Measurements from ENCODE around the gene TTC32.
A peak's percentile ranks its signal among the peaks of the same experiment; 100 is the strongest.

TTC32 gene

DNA sequence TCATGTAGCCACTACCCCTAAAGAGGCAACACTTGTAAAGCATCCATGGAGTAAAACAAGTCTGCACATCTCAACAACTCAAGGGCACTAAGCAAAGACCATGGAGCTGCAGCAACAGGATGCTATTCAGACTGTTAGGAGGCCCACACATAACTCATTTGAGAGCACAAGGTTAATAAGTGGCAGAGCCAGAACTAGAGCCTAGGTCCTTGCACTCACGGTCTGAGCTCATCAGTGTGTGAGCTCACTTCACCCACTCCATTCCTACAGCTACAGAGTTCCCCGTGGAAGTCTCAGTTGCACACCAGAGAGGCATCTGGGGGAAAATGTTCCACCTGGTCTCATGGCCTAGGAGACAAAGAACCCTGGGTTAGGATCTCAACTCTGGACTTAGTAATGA, 35.0 kb downstream of the TTC32 start:
- Histone ChIP-seq H2AFZ (no peak overlapping the region), H3K9me3 (ENCODE audit: control insufficient read depth, low read length) (no peaks in the 10 kb centered on the region), H3K4me3 (ENCODE audit: low read depth, low read length) (no peak overlapping the region), H3K4me2 (ENCODE audit: low read length) (no peak overlapping the region), H3K9ac (no peak overlapping the region), H3K79me2 (no peaks in the 10 kb centered on the region), H3K27me3 (ENCODE audit: control insufficient read depth, insufficient read depth, low read length) (no peaks in the 10 kb centered on the region), H3K27ac (no peak overlapping the region), H3K4me1 (peaks cover 4% of the 10 kb centered on the region), H3K36me3 (ENCODE audit: control insufficient read depth, insufficient read depth, low read length) (no peaks in the 10 kb centered on the region)
- TF ChIP-seq, protein P1, sequence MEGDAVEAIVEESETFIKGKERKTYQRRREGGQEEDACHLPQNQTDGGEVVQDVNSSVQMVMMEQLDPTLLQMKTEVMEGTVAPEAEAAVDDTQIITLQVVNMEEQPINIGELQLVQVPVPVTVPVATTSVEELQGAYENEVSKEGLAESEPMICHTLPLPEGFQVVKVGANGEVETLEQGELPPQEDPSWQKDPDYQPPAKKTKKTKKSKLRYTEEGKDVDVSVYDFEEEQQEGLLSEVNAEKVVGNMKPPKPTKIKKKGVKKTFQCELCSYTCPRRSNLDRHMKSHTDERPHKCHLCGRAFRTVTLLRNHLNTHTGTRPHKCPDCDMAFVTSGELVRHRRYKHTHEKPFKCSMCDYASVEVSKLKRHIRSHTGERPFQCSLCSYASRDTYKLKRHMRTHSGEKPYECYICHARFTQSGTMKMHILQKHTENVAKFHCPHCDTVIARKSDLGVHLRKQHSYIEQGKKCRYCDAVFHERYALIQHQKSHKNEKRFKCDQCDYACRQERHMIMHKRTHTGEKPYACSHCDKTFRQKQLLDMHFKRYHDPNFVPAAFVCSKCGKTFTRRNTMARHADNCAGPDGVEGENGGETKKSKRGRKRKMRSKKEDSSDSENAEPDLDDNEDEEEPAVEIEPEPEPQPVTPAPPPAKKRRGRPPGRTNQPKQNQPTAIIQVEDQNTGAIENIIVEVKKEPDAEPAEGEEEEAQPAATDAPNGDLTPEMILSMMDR (IDR thresholded peaks at IDR 0.05), result no peak

- TF ChIP-seq, protein P1 (IDR thresholded peaks at IDR 0.05), result no peak
- Histone ChIP-seq H3K36me3 (ENCODE audit: control insufficient read depth, insufficient read depth, low read length) (no peaks in the 10 kb centered on the region), H3K79me2 (no peaks in the 10 kb centered on the region), H3K4me3 (ENCODE audit: low read depth, low read length) (no peak overlapping the region), H3K4me2 (ENCODE audit: low read length) (no peak overlapping the region), H3K27me3 (ENCODE audit: control insufficient read depth, insufficient read depth, low read length) (no peaks in the 10 kb centered on the region), H3K9ac (no peak overlapping the region), H3K27ac (no peak overlapping the region), H3K4me1 (peaks cover 4% of the 10 kb centered on the region), H3K9me3 (ENCODE audit: control insufficient read depth, low read length) (no peaks in the 10 kb centered on the region), H2AFZ (no peak overlapping the region)
Measured at GRCh38 chr2:19865151-19865550, 36.6 kb downstream of the TTC32 start.

GRCh38 chr2:19864381-19864780, 37.4 kb downstream of the TTC32 start:
- H3K4me1 ChIP-seq, result peaks cover 4% of the 10 kb centered on the region
- TF ChIP-seq, protein P1 (IDR thresholded peaks at IDR 0.05), result no peak
- H3K27ac ChIP-seq, result no peak overlapping the region
- H3K79me2 ChIP-seq, result no peaks in the 10 kb centered on the region
- H2AFZ ChIP-seq, result no peak overlapping the region
- no peaks in the 10 kb centered on the region for H3K27me3 ChIP-seq (ENCODE audit: control insufficient read depth, insufficient read depth, low read length)
- H3K9me3 ChIP-seq (ENCODE audit: control insufficient read depth, low read length), result no peaks in the 10 kb centered on the region
- H3K36me3 ChIP-seq (ENCODE audit: control insufficient read depth, insufficient read depth, low read length), result no peaks in the 10 kb centered on the region
- no peak overlapping the region for H3K9ac ChIP-seq
- no peak overlapping the region for H3K4me3 ChIP-seq (ENCODE audit: low read depth, low read length)
- H3K4me2 ChIP-seq (ENCODE audit: low read length), result no peak overlapping the region

GRCh38 chr2:19863303-19864041, 38.3 kb downstream of the TTC32 start:
- Histone ChIP-seq H3K4me1 (peaks cover 4% of the 10 kb centered on the region), H3K9ac (no peak overlapping the region), H3K27me3 (ENCODE audit: control insufficient read depth, insufficient read depth, low read length) (no peaks in the 10 kb centered on the region), H3K27ac (no peak overlapping the region), H2AFZ (peak overlapping the region; percentile 70), H3K79me2 (no peaks in the 10 kb centered on the region), H3K36me3 (ENCODE audit: control insufficient read depth, insufficient read depth, low read length) (no peaks in the 10 kb centered on the region), H3K4me3 (ENCODE audit: low read depth, low read length) (no peak overlapping the region), H3K4me2 (ENCODE audit: low read length) (peak overlapping the region; percentile 50), H3K9me3 (ENCODE audit: control insufficient read depth, low read length) (no peaks in the 10 kb centered on the region)
- TF ChIP-seq, protein P1 (IDR thresholded peaks at IDR 0.05), result peak; percentile 95

- TF ChIP-seq, protein P1 (IDR thresholded peaks at IDR 0.05), result no peak
- Histone ChIP-seq H3K36me3 (ENCODE audit: control insufficient read depth, insufficient read depth, low read length) (no peaks in the 10 kb centered on the region), H3K4me3 (ENCODE audit: low read depth, low read length) (no peak overlapping the region), H3K9me3 (ENCODE audit: control insufficient read depth, low read length) (no peaks in the 10 kb centered on the region), H2AFZ (no peak overlapping the region), H3K27me3 (ENCODE audit: control insufficient read depth, insufficient read depth, low read length) (no peaks in the 10 kb centered on the region), H3K4me1 (peaks cover 4% of the 10 kb centered on the region), H3K27ac (no peak overlapping the region), H3K4me2 (ENCODE audit: low read length) (no peak overlapping the region), H3K79me2 (no peaks in the 10 kb centered on the region), H3K9ac (no peak overlapping the region)
Measured at GRCh38 chr2:19861813-19862212, 40.0 kb downstream of the TTC32 start.
